GM19238 (cell line): ENCODE data around the gene TUBGCP3.
"Not testable (repeated sequence)": the region's sequence is repeated elsewhere in the genome, so short reads cannot be mapped to it uniquely, and the experiment has no call there.

Experiments
- DNase-seq: peaks from one replicate; pipeline ENCODE4 v3.0.0; 2011; ENCODE audit warnings: low spot score; ENCODE audit not compliant: insufficient read length

TUBGCP3 gene

DNA sequence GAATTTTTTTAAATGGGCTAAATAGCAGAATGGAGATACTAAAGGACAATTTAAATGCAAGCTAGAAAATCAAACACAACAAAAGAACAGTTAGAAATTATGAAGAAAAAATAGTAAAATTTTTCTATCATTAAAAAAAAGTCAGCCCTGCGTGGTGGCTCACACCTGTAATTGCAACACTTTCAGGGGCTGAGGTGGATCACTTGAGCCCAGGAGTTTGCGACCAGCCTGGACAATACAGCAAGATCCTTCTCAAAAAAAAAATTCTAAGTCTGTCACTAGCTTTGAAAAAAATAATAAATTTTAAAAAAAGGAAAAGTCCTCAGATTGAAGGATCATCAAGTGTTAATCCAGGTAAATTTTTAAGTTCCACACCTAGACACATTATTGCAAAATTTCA lies 7.7 kb downstream of the TUBGCP3 start:
- no peak for DNase-seq

DNA sequence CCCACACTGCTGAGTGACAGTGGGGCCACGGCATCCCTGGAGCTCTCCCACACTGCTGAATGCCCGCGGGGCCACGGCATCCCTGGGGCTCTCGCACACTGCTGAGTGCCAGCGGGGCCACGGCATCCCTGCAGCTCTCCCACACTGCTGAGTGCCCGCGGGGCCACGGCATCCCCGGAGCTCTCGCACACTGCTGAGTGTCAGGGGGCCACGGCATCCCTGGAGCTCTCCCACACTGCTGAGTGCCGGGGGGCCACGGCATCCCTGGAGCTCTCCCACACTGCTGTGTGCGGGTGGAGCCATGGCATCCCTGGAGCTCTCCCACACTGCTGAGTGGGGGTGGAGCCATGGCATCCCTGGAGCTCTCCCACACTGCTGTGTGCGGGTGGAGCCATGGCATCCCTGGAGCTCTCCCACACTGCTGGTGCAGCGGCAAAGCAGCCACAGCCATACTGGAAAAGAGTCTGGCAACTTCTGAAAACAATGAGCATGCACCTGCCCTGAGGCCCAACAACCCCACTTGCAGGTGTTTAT lies 8.6 kb downstream of the TUBGCP3 start:
- DNase-seq, result no peak

DNA sequence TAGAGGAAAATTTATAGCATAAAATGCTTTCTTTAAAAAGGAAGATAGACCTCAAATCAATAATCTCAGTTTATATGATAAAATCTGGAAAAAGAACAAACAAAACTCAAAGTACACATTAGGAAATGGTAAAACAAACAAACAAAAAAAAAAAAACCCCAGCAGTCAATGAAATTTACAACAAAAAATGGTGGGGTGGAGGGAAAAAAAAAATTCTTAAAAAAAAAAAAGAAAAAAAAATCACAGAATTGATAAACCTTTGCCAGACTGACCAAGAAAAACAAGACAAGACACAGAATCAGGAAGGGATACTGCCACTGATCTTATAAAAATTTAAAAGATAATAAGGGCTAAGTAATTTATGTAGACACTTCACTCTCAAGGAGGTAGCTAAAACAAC lies 11.2 kb downstream of the TUBGCP3 start:
- DNase-seq, result no peak

DNA sequence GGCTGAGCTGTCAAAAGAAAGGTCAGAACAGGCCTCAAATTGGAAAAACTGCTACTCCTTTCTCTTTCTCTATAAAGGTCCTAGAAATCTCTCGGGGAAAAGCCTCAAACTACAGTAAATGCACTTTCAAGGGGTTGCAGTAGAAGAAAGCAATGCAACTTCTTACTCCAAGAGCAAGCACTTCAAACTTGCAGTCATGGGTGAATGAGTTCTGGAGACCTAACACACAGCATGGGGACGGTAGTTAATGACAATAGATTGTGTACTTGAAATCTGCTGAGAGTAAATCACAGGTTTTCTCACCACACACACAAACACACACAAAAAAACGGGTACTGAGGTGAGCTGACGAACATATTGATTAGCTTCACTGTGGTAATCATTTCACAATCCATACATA lies 11.8 kb downstream of the TUBGCP3 start:
- DNase-seq, result no peak

DNA sequence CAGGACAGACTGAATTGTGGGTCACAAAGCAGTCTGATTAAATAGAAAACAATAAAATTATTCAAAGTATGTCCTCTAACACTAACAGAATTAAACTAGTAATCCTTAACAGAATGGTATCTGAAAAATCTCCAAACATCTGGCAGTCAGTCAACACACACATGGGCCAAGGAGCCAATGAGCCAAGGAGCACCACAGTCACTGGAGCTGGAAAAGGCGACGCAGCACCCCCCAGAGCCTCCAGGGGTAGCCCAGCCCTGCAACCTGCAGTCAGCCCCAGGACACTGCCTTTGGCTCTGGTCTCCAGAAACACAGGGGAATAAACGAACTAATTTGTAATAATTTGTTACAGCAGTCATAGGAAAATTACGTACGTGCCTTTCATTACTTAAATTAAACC lies 12.3 kb downstream of the TUBGCP3 start:
- DNase-seq, result no peak

GRCh38 chr13:112574834-112575613 lies 12.9 kb downstream of the TUBGCP3 start:
- DNase-seq, result no peak

GRCh38 chr13:112574416-112574815 lies 13.5 kb downstream of the TUBGCP3 start:
- DNase-seq, result no peak

- no peak for DNase-seq
These were observed 14.2 kb downstream of the TUBGCP3 start for GRCh38 chr13:112573710-112574109.

DNA sequence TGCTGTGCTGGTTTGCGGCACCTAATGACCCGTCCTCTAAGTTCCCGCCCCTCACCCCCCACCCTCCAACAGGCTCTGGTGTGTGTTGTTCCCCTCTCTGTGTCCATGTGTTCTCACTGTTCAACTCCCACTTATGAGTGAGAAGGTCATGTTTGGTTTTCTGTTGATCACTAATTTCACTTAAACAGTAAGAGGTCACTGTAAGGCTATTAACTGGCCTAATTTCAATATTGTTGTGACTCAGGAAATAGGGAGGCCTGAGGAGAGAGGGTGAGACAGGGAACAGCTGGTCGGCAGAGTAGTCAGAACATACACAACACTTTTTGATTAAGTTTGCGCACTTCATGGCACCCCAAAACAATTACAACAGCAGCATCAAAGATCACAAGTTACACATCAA lies 15.6 kb downstream of the TUBGCP3 start:
- no peak for DNase-seq

- no peak for DNase-seq
These were observed 18.1 kb downstream of the TUBGCP3 start for GRCh38 chr13:112569821-112570220.

DNA sequence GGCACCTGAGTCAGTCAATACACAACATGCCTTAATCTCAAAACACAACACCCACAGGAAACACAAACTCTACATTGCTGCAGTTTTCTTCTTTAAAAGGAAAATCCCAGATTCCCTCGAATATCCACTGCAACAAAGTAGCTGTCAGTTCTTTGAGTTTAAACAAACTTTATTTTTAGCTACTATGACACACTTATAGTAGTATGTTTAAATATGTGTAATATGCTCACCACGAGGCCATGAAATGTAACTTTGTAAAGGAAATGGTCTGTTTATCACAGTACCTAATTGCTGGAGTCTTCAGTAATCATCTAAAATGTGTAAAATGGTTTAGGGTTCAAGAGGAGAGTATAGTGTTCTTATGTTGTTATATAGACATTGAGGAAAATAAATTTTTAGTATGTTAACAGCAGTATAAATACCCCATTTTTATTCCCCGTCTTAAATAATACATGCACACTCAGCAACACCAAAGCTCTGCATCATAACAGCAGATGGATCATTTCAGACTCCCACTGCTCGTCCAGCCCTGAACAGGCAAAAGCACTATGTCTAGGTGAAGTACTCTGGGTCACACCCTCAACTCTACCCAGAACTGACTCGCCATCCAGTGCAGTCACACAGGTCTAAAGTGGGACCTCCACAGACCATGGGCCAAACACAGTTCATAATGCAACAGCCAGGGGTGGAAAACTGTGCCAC lies 20.6 kb downstream of the TUBGCP3 start:
- no peak for DNase-seq

DNA sequence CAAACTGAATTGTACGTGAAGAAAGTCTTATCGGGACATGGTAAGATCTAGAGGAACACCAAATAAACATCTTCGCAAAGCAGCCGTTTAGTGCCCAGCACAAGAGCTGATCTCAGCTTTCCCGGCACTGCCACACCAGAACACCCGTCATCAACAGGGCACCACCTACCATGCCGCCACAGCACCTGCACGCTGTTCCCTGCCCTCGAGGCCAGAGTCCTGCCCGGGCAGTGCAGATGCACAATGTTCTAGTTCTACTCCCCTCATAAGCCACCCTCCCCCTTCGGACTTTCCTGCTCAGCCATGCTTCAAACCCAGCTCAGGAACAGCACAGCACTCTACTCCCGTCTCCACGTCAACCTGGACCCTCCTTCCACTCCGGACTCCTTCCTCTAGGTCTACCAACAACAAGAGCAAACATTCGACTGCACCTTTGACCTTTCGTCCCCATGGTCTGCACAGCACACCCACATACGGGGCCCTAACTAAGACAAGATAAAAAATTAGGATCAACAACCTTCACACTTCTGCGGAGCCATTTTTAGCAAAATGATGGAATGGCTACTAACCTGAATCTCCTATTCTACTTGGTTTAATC lies 25.1 kb downstream of the TUBGCP3 start:
- no peak for DNase-seq

DNA sequence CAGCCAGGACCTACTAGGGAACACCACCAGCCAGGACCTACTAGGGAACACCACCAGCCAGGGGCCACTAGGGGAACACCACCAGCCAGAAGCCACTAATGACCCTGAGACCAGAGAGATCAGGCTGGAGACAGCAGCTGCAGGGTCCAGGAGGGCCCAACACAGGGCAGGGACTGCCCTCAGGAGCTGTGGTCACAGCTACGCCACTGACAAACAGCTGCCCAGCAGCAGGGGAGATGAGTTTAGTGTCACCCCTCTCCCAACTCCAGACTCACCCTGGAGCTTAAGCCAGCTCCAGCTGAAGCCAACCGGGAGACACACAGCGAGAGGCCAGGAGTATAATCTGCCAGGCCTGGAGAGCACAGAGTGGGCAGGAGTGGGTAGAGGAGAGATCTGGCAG lies 25.7 kb downstream of the TUBGCP3 start:
- no peak for DNase-seq

- no peak for DNase-seq
These were observed 26.5 kb downstream of the TUBGCP3 start for GRCh38 chr13:112561478-112561877.

DNA sequence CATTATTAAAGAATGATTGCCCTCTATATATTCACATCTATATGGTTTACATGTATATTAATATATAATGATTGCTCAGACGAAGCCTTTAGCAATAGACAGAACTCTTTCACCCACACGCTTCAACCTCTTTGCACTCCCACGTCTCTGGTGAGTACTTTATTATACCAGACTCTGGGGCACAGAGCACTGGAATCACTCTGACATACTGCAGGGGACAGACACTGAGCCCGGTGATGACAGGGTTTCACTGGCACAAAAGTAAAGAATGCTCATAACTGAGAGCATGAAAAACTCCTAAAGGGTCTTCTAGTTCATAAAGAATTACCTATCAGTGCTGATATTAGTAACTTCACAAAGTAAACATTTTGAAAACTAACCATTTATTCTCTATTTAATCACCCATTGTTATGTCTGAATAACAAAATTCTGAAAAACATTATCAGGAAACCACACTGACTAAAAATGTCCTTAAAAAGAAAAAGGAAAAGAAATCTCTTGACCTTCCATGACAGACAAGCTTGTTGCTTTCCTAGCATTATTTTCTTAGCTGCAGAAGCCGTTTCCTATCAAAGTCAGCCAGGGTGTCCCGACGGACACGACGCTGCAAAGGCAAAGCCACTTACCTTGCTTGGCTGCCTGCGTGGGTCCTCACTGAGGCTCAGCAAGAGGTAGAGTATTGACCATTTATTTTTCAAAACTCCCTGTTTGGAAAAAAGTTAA lies 29.1 kb downstream of the TUBGCP3 start:
- DNase-seq, result no peak

DNA sequence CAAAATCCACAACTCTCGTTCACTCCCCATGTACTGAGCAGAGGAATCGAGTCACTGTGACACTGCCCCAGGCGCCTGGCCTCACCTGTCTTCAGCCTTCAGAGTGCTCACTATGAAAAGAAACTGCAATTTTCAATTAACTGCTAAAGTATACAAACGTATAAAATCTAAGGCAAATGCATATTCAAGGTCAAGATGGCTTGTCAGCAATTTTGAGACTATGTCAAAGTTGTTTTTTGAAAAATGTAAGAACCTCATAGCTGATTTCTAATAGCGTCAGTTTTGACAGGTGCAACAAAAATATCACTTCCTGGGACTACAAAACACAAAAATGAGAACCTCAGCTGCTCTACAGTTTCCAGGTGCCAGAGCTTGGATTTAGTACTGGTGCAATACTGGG lies 31.4 kb downstream of the TUBGCP3 start:
- no peak for DNase-seq

- DNase-seq, result no peak
These were observed 33.6 kb downstream of the TUBGCP3 start for GRCh38 chr13:112554214-112554850.

DNA sequence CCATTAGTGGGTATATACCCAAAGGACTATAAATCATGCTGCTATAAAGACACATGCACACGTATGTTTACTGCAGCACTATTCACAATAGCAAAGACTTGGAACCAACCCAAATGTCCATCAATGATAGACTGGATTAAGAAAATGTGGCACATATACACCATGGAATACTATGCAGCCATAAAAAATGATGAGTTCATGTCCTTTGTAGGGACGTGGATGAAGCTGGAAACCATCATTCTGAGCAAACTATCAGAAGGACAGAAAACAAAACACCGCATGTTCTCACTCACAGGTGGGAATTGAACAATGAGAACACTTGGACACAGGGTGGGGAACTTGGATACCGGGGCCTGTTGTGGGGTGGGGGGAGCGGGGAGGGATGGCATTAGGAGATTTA lies 39.0 kb downstream of the TUBGCP3 start:
- DNase-seq, result not testable (repeated sequence)

- DNase-seq, result no peak
These were observed 42.1 kb downstream of the TUBGCP3 start for GRCh38 chr13:112545856-112546255.

DNA sequence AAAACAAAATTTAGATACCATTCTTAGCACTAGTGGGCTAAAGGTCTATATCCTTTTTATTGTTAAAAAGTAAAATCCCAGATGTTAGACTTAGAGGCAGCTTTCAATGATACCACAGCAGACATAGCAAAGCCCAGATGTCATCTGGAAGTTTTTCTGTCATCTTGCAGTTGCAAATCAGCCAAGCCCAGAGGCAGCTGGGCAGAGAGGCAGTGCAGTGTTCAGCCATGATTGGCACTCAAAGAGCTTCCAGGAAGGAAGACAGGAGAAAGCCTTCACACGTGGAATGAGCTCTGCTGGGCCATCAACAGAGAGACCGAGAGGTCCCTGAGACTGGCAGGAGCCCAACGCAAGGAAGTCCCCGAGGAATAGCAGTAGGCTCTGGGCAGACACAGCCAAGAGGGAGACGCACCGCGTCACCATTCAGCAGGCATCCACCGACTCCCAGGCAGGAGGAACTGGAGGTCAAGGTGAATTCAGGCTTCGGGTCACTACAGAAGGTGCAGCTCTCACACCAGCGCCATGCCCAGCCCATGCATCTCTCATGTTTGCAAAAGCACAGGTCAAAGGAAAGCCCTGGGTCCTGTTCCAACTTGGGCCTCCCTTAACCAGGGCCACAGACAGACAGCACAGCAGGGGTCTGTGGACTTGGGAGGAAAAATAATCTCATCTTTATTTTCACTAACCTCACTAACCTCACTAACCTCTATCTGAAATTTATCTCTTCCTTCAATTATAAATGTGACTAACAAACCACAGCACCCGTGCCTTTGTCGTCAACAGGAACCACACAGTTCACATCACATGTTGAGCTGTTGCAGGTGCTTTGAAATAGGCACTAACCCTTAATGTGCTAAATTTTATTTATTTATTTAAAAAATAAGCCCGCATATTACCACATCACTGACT lies 54.9 kb downstream of the TUBGCP3 start:
- DNase-seq, result no peak
